GM12878 (cell line): ENCODE results near the gene CYTIP. TPM values are rescaled to one million over a fixed set of nuclear protein-coding genes. Genes with fewer than 3 reads are reported as not detected.

Experiments used
- ATAC-seq: fragments of 200-7000 bp; cut with Tn5 transposase; 3 replicates; pipeline ENCODE4 v1.9.1; 2020; ENCODE audit warnings: mild to moderate bottlenecking, moderate library complexity
- BruUV-seq: library from RNA; stranded (reverse); fragments of 400-500 nt; replicated peaks from 2 replicates; lab custom pipeline; 2021; lab: Mats Ljungman, UMichigan
- CTCF ChIA-PET: fragments of 300-600 bp; sonication (Branson Sonifier 250); formaldehyde crosslinking; extraction: SDS; loops from one replicate; lab custom pipeline; 2021; ENCODE audit warnings: inconsistent platforms; lab: Yijun Ruan, JAX
- POLR2A ChIA-PET: fragments of 350-600 bp; formaldehyde crosslinking; extraction: SDS; loops from one replicate; lab custom pipeline; 2021; ENCODE audit warnings: inconsistent platforms; lab: Charles Lee
- RAD21 ChIA-PET: fragments of 300-600 bp; sonication (Branson Sonifier 250); formaldehyde crosslinking; loops from one replicate; lab custom pipeline; 2023; ENCODE audit warnings: antibody characterized with exemption; ENCODE audit not compliant: unreplicated experiment; lab: Charles Lee
- SMC1A ChIA-PET: fragments of 300-600 bp; sonication (Branson Sonifier 250); formaldehyde crosslinking; loops from one replicate; lab custom pipeline; 2023; ENCODE audit not compliant: unreplicated experiment, uncharacterized antibody; lab: Charles Lee
- DNase-seq: peaks from one replicate; pipeline ENCODE4 v3.0.0-alpha.2; 2011; ENCODE audit warnings: low read depth, low spot score
- FAIRE-seq: peaks from 3 replicates; lab custom pipeline; 2011; peaks lifted over from hg19 to GRCh38; lab: Jason Lieb, UNC
- H2AFZ ChIP-seq: 2 replicates; pipeline ENCODE4 v1.6.0; 2011; ENCODE audit warnings: low read depth, low read length, control low read depth; ENCODE audit not compliant: control insufficient read depth
- H3K27ac ChIP-seq: 2 replicates; pipeline ENCODE4 v1.5.1; 2011; ENCODE audit warnings: control low read depth; ENCODE audit not compliant: control insufficient read depth, insufficient read depth
- H3K27me3 ChIP-seq, 2 experiments: replicated peaks in 1 of 2; 2 replicates each; pipeline versions ENCODE4 v1.6.0 to v1.6.1; 2011; ENCODE audit warnings: low read length in 1 of 2; ENCODE audit not compliant: control insufficient read depth in 2 of 2, insufficient read depth in 2 of 2
- H3K36me3 ChIP-seq, 2 experiments: 2 replicates each; pipeline ENCODE4 v1.5.1; 2011; ENCODE audit warnings: low read length in 1 of 2; ENCODE audit not compliant: control insufficient read depth in 2 of 2, insufficient read depth in 2 of 2
- H3K4me1 ChIP-seq: 2 replicates; pipeline ENCODE4 v1.6.1; 2011; ENCODE audit warnings: mild to moderate bottlenecking, low read length, moderate library complexity, mixed read lengths; ENCODE audit not compliant: control insufficient read depth, insufficient read depth
- H3K4me2 ChIP-seq: 2 replicates; pipeline ENCODE4 v1.6.0; 2011; ENCODE audit warnings: control low read depth; ENCODE audit not compliant: control insufficient read depth, insufficient read depth
- H3K4me3 ChIP-seq: fragments of 200-600 bp; sonication (generic); 2 replicates; pipeline ENCODE4 v1.5.1; 2016
- H3K79me2 ChIP-seq: 2 replicates; pipeline ENCODE4 v1.6.0; 2011; ENCODE audit warnings: low read length; ENCODE audit not compliant: control insufficient read depth, insufficient read depth
- H3K9ac ChIP-seq: 2 replicates; pipeline ENCODE4 v1.8.0; 2011; ENCODE audit warnings: low read length, control low read depth, mixed read lengths; ENCODE audit not compliant: control insufficient read depth, insufficient read depth
- H3K9me3 ChIP-seq: replicated peaks from 3 replicates; pipeline ENCODE4 v1.5.1; 2011; ENCODE audit warnings: mild to moderate bottlenecking, low read length; ENCODE audit not compliant: control insufficient read depth, insufficient read depth
- H4K20me1 ChIP-seq: 2 replicates; pipeline ENCODE4 v1.6.0; 2011; ENCODE audit not compliant: control insufficient read depth, insufficient read depth
- CHD1 ChIP-seq: IDR thresholded peaks from 2 replicates; pipeline ENCODE4 v1.6.1; 2012; ENCODE audit warnings: low read depth, low read length, improper control_type of control experiment
- CTCF ChIP-seq, 3 experiments: IDR thresholded peaks in 2 of 3; conservative IDR thresholded peaks in 1 of 3; 2 replicates each; pipeline ENCODE4 v1.5.1; 2011; ENCODE audit warnings: low read depth in 3 of 3, low read length in 3 of 3, mild to moderate bottlenecking in 3 of 3, control low read depth in 2 of 3, moderate library complexity in 2 of 3, inconsistent platforms in 1 of 3, mixed read lengths in 1 of 3; ENCODE audit not compliant: control insufficient read depth in 2 of 3, insufficient read depth in 1 of 3; ENCODE audit errors: extremely low read depth in 1 of 3
- EP300 ChIP-seq, 2 experiments: fragments of 150-350 bp in 1 of 2; IDR thresholded peaks; 2 replicates each; pipeline ENCODE4 v1.6.1; 2011 to 2012; ENCODE audit warnings: low read depth in 2 of 2, low read length in 2 of 2, borderline replicate concordance in 1 of 2, improper control_type of control experiment in 1 of 2, inconsistent platforms in 1 of 2; ENCODE audit not compliant: control insufficient read depth in 1 of 2
- IKZF1 ChIP-seq: fragments of 450-650 bp; conservative IDR thresholded peaks from 2 replicates; pipeline ENCODE4 v1.6.1; 2017; ENCODE audit warnings: antibody characterized with exemption, mild to moderate bottlenecking
- IKZF2 ChIP-seq, 2 experiments: fragments of 450-650 bp; IDR thresholded peaks; 2 replicates each; pipeline ENCODE4 v1.6.1; 2017; ENCODE audit warnings: mild to moderate bottlenecking in 2 of 2, moderate library complexity in 2 of 2
- IRF4 ChIP-seq: IDR thresholded peaks from 2 replicates; pipeline ENCODE4 v1.6.1; 2011; ENCODE audit warnings: low read depth, low read length
- MAX ChIP-seq: IDR thresholded peaks from 2 replicates; pipeline ENCODE4 v1.6.1; 2012; ENCODE audit warnings: low read depth, low read length, improper control_type of control experiment
- MEF2B ChIP-seq: fragments of 450-650 bp; IDR thresholded peaks from 2 replicates; pipeline ENCODE4 v1.6.1; 2018; ENCODE audit warnings: mild to moderate bottlenecking, moderate library complexity; ENCODE audit not compliant: partially characterized antibody, poor library complexity, severe bottlenecking
- MTA3 ChIP-seq: IDR thresholded peaks from 2 replicates; pipeline ENCODE4 v1.6.1; 2012; ENCODE audit warnings: low read length, inconsistent platforms, borderline replicate concordance
- NR2F1 ChIP-seq: fragments of 450-650 bp; conservative IDR thresholded peaks from 2 replicates; pipeline ENCODE4 v1.6.1; 2017; ENCODE audit warnings: mild to moderate bottlenecking
- SIN3A ChIP-seq: IDR thresholded peaks from 2 replicates; pipeline ENCODE4 v1.6.1; 2012; ENCODE audit warnings: low read depth, low read length, improper control_type of control experiment
- SMAD5 ChIP-seq: IDR thresholded peaks from 2 replicates; pipeline ENCODE4 v1.6.1; 2016; ENCODE audit warnings: antibody characterized with exemption, low read depth
- SMARCA5 ChIP-seq: fragments of 450-650 bp; IDR thresholded peaks from 2 replicates; pipeline ENCODE4 v1.6.1; 2017; ENCODE audit warnings: mild to moderate bottlenecking
- WGBS: methylation state at CpG from one replicate; pipeline ENCODE4 v1.1.6; 2016; ENCODE audit warnings: low lambda C conversion rate; ENCODE audit not compliant: insufficient replicate concordance, insufficient coverage; ENCODE audit errors: missing lambda C conversion rate; 5-methylcytosine and 5-hydroxymethylcytosine counted together
- in situ Hi-C: fragments of 300-500 bp; cut with MboI; formaldehyde crosslinking; loops from 9 replicates; pipeline ENCODE4 v1.14.3; 2018; ENCODE audit warnings: mixed read lengths
- intact Hi-C: fragments of 100-400 bp; cut with micrococcal nuclease; formaldehyde crosslinking; loops from one replicate; pipeline ENCODE4 v1.14.2; 2022; ENCODE audit not compliant: unreplicated experiment
- polyA plus RNA-seq, 11 experiments: library from polyadenylated mRNA; depleted of rRNA in 4 of 11; unstranded in 6 of 11; stranded (reverse) in 5 of 11; fragments of >200 nt; fragmentation: Nextera tagmentation in 4 of 11; fragmentation: Illumina TruSeq in 1 of 11; extraction: Ambion mirVana in 4 of 11; extraction: Trizol in 1 of 11; gene quantifications; 1 replicate in 1 of 11; 2 replicates in 10 of 11; pipeline versions ENCODE4 v1.2.1 to v1.2.3, GENCODE V29; 2011 to 2016; ENCODE audit warnings: inconsistent platforms in 2 of 11, missing spikeins in 2 of 11, low read depth in 1 of 11
- total RNA-seq, 4 experiments: library from RNA; depleted of rRNA in 3 of 4; stranded (reverse); fragments of >200 nt in 3 of 4; fragmentation: Illumina TruSeq in 1 of 4; extraction: Trizol in 1 of 4; gene quantifications; 2 replicates each; pipeline versions ENCODE4 v1.2.1 to v1.2.3, GENCODE V29; 2013 to 2021
- TF ChIP-seq, protein P1 (sequence below): fragments of 450-650 bp; formaldehyde crosslinking; IDR thresholded peaks from 2 replicates; pipeline ENCODE4 v1.5.0; 2022; ENCODE audit warnings: mild to moderate bottlenecking, missing genetic modification characterization
- TF ChIP-seq, protein P2 (sequence below): IDR thresholded peaks from 2 replicates; pipeline ENCODE4 v1.6.1; 2011; ENCODE audit warnings: borderline replicate concordance, low read depth, mild to moderate bottlenecking, moderate library complexity, low read length; ENCODE audit not compliant: insufficient read depth, poor library complexity, severe bottlenecking

The CYTIP gene
- total and polyA plus RNA-seq, 10 of the 15 experiments (the other 5 are each of a cell fraction or from before 2014, with no cell fraction given), result 55.1 to 178 (median 73.4) TPM

- TF ChIP-seq, protein P1, sequence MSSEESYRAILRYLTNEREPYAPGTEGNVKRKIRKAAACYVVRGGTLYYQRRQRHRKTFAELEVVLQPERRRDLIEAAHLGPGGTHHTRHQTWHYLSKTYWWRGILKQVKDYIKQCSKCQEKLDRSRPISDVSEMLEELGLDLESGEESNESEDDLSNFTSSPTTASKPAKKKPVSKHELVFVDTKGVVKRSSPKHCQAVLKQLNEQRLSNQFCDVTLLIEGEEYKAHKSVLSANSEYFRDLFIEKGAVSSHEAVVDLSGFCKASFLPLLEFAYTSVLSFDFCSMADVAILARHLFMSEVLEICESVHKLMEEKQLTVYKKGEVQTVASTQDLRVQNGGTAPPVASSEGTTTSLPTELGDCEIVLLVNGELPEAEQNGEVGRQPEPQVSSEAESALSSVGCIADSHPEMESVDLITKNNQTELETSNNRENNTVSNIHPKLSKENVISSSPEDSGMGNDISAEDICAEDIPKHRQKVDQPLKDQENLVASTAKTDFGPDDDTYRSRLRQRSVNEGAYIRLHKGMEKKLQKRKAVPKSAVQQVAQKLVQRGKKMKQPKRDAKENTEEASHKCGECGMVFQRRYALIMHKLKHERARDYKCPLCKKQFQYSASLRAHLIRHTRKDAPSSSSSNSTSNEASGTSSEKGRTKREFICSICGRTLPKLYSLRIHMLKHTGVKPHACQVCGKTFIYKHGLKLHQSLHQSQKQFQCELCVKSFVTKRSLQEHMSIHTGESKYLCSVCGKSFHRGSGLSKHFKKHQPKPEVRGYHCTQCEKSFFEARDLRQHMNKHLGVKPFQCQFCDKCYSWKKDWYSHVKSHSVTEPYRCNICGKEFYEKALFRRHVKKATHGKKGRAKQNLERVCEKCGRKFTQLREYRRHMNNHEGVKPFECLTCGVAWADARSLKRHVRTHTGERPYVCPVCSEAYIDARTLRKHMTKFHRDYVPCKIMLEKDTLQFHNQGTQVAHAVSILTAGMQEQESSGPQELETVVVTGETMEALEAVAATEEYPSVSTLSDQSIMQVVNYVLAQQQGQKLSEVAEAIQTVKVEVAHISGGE, result no peak
- TF ChIP-seq IKZF1, result no peak
- no peak for TF ChIP-seq IRF4
- no peak for TF ChIP-seq SMAD5
- TF ChIP-seq CHD1, result no peak
Measured at GRCh38 chr2:157447031-157447430, 3.1 kb upstream of the CYTIP start (continued).

GRCh38 chr2:157444641-157445040 is 752 bp upstream of the CYTIP start:
- peak overlapping the region; percentile 20 for H2AFZ ChIP-seq
- BruUV-seq, result no TSS peak
- in situ Hi-C loops (no loop called here), intact Hi-C loops (loop anchor here (1.0 to 5.0 kb wide), 2 partner anchors 26 to 38 kb away; no protein-coding TSS in a partner anchor)
- SMC1A ChIA-PET, result interaction anchor here (0.7 to 2.7 kb wide), 18 partner anchors 10 to 307 kb away, joined by 3 to 52 read pairs (median 8); partner anchors contain the start of gene ERMN
- peak overlapping the region; percentile 90 for H3K4me3 ChIP-seq
- 2% methylated on average over 3 of the region's 3 CpGs for WGBS
- CTCF ChIA-PET, result interaction anchor here (0.8 to 2.2 kb wide), 7 partner anchors 10 to 117 kb away, joined by 3 to 14 read pairs (median 6); no protein-coding TSS in a partner anchor
- H3K9me3 ChIP-seq, result no peaks in the 10 kb centered on the region
- H3K27ac ChIP-seq, result peak overlapping the region; percentile 98
- RAD21 ChIA-PET, result interaction anchor here (1.1 to 7.8 kb wide), 12 partner anchors 11 to 118 kb away, joined by 4 to 125 read pairs (median 12); no protein-coding TSS in a partner anchor
- POLR2A ChIA-PET, result interaction anchor here (1.0 to 7.6 kb wide), 9 partner anchors 9 to 81 kb away, joined by 3 to 90 read pairs (median 11); no protein-coding TSS in a partner anchor
- H3K27me3 ChIP-seq, result no peaks in the 10 kb centered on the region
- H3K4me1 ChIP-seq, result peaks cover 8% of the 10 kb centered on the region; the same call in 1 of the 2 replicates
- no peaks in the 10 kb centered on the region; a peak in 1 of 4 replicates for H3K36me3 ChIP-seq
- H3K79me2 ChIP-seq, result peaks cover 62% of the 10 kb centered on the region
- no peaks in the 10 kb centered on the region for H4K20me1 ChIP-seq
- DNase-seq, result no peak
- no peak for FAIRE-seq
- ATAC-seq, result peak; percentile 27
- peak overlapping the region; percentile 99 for H3K9ac ChIP-seq
- H3K4me2 ChIP-seq, result peak overlapping the region; percentile 100
- TF ChIP-seq CTCF (IDR thresholded peaks at IDR 0.05 in 2 of 3, conservative IDR thresholded peaks at IDR 0.05 in 1 of 3; ENCODE audit: control insufficient read depth in 2 of 3, extremely low read depth in 1 of 3, insufficient read depth in 1 of 3, low read depth in 3 of 3, low read length in 3 of 3) (no peak), MAX (peak; percentile 45; the same call in 1 of the 2 replicates), EP300 (IDR thresholded peaks at IDR 0.05; ENCODE audit: borderline replicate concordance in 1 of 2, control insufficient read depth in 1 of 2, low read depth in 2 of 2, low read length in 2 of 2) (0 out of 4 replicates have a peak, but pooled peaks of 1 of the 2 experiments have one; percentile 28), MTA3 (peak; percentile 29; the same call in 1 of the 2 replicates), IKZF2 (IDR thresholded peaks at IDR 0.05) (peak; percentile 60 to 70), MEF2B (peak; percentile 95), NR2F1 (0 out of 2 replicates have a peak, but pooled peaks have one; percentile 10), SMARCA5 (no peak), SIN3A (no peak)
- TF ChIP-seq, protein P2, sequence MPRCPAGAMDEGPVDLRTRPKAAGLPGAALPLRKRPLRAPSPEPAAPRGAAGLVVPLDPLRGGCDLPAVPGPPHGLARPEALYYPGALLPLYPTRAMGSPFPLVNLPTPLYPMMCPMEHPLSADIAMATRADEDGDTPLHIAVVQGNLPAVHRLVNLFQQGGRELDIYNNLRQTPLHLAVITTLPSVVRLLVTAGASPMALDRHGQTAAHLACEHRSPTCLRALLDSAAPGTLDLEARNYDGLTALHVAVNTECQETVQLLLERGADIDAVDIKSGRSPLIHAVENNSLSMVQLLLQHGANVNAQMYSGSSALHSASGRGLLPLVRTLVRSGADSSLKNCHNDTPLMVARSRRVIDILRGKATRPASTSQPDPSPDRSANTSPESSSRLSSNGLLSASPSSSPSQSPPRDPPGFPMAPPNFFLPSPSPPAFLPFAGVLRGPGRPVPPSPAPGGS, result peak; percentile 20
